GM23338 (cell line): ENCODE data around the gene SV2C. TPM values are rescaled to one million over a fixed set of nuclear protein-coding genes. Genes with fewer than 3 reads are reported as not detected.

Source experiments
- ATAC-seq: fragments of 200-7000 bp; cut with Tn5 transposase; 3 replicates; pipeline ENCODE4 v1.9.1; 2020
- DNase-seq: peaks from one replicate; pipeline ENCODE4 v3.0.0-alpha.2; 2015; ENCODE audit warnings: low spot score
- H2AFZ ChIP-seq: fragments of 200-600 bp; sonication (generic); 2 replicates; pipeline ENCODE4 v1.8.0; 2016; ENCODE audit warnings: antibody characterized with exemption, mild to moderate bottlenecking, moderate library complexity
- H3F3A ChIP-seq: fragments of 200-600 bp; sonication (generic); replicated peaks from 2 replicates; pipeline ENCODE4 v1.8.0; 2017; ENCODE audit warnings: antibody characterized with exemption, mixed run types, low read depth
- H3K27ac ChIP-seq: fragments of 200-600 bp; sonication (generic); 2 replicates; pipeline ENCODE4 v1.6.1; 2016; ENCODE audit warnings: low read depth
- H3K27me3 ChIP-seq: fragments of 200-600 bp; sonication (generic); 2 replicates; pipeline ENCODE4 v1.8.0; 2016; ENCODE audit warnings: mild to moderate bottlenecking, mixed run types, moderate library complexity; ENCODE audit not compliant: insufficient read depth
- H3K36me3 ChIP-seq: fragments of 200-600 bp; sonication (generic); 2 replicates; pipeline ENCODE4 v1.8.0; 2016; ENCODE audit warnings: mild to moderate bottlenecking; ENCODE audit not compliant: insufficient read depth
- H3K4me1 ChIP-seq: fragments of 200-600 bp; sonication (generic); 2 replicates; pipeline ENCODE4 v1.8.0; 2016; ENCODE audit warnings: mild to moderate bottlenecking, moderate library complexity; ENCODE audit not compliant: insufficient read depth
- H3K4me2 ChIP-seq: fragments of 200-600 bp; sonication (generic); 2 replicates; pipeline ENCODE4 v1.7.1; 2017; ENCODE audit warnings: mixed run types
- H3K4me3 ChIP-seq: fragments of 200-600 bp; sonication (generic); 2 replicates; pipeline ENCODE4 v1.6.1; 2016; ENCODE audit warnings: mixed run types
- H3K79me2 ChIP-seq: fragments of 200-600 bp; sonication (generic); replicated peaks from 2 replicates; pipeline ENCODE4 v1.8.0; 2017; ENCODE audit warnings: mild to moderate bottlenecking; ENCODE audit not compliant: insufficient read depth
- H3K9me2 ChIP-seq: fragments of 200-600 bp; sonication (generic); 2 replicates; pipeline ENCODE4 v1.8.0; 2017; ENCODE audit not compliant: insufficient read depth
- H4K20me1 ChIP-seq: fragments of 200-600 bp; sonication (generic); replicated peaks from 2 replicates; pipeline ENCODE4 v1.8.0; 2017; ENCODE audit warnings: mild to moderate bottlenecking; ENCODE audit not compliant: insufficient read depth
- H3K27ac Mint-ChIP-seq: 2 replicates; pipeline ENCODE4 v1.8.0; 2020; ENCODE audit warnings: inconsistent platforms, mild to moderate bottlenecking, moderate library complexity, mixed read lengths
- H3K27me3 Mint-ChIP-seq: 3 replicates; pipeline ENCODE4 v1.8.0; 2022; ENCODE audit warnings: low read depth, mild to moderate bottlenecking, moderate library complexity, mixed read lengths, inconsistent platforms; ENCODE audit not compliant: insufficient read depth, poor library complexity
- H3K36me3 Mint-ChIP-seq: 3 replicates; pipeline ENCODE4 v1.8.0; 2021; ENCODE audit warnings: low read depth, mild to moderate bottlenecking, inconsistent platforms, moderate library complexity, mixed read lengths
- H3K4me1 Mint-ChIP-seq: 3 replicates; pipeline ENCODE4 v1.8.0; 2020; ENCODE audit warnings: mild to moderate bottlenecking, inconsistent platforms, mixed read lengths
- H3K4me3 Mint-ChIP-seq: 3 replicates; pipeline ENCODE4 v1.8.0; 2021; ENCODE audit warnings: moderate library complexity, mild to moderate bottlenecking, inconsistent platforms, mixed read lengths
- H3K9me3 Mint-ChIP-seq: 3 replicates; pipeline ENCODE4 v1.8.0; 2020; ENCODE audit warnings: moderate library complexity, mild to moderate bottlenecking, inconsistent platforms, mixed read lengths
- CREB1 ChIP-seq: fragments of 250-450 bp; sonication (Bioruptor Pico); IDR thresholded peaks from 2 replicates; pipeline ENCODE4 v1.5.0; 2020; ENCODE audit warnings: low read depth, mild to moderate bottlenecking, moderate library complexity
- CTCF ChIP-seq, 2 experiments: fragments of 200-600 bp in 1 of 2; sonication (generic) in 1 of 2; conservative IDR thresholded peaks; 2 replicates each; pipeline versions ENCODE4 v1.5.1 to v1.6.1; 2016 to 2017; ENCODE audit warnings: antibody characterized with exemption in 2 of 2, low read depth in 2 of 2, mild to moderate bottlenecking in 2 of 2, moderate library complexity in 1 of 2
- EZH2 ChIP-seq: fragments of 200-600 bp; sonication (generic); IDR thresholded peaks from one replicate; pipeline ENCODE4 v1.8.0; 2017; ENCODE audit warnings: antibody characterized with exemption, mild to moderate bottlenecking, low read depth; ENCODE audit not compliant: unreplicated experiment
- EZH2phosphoT487 ChIP-seq: fragments of 200-600 bp; sonication (generic); IDR thresholded peaks from one replicate; pipeline ENCODE4 v1.8.1; 2018; ENCODE audit warnings: antibody characterized with exemption; ENCODE audit not compliant: unreplicated experiment
- JUNB ChIP-seq: IDR thresholded peaks from one replicate; pipeline ENCODE4 v1.6.1; 2016; ENCODE audit warnings: antibody characterized with exemption; ENCODE audit not compliant: unreplicated experiment
- NANOG ChIP-seq: IDR thresholded peaks from 2 replicates; pipeline ENCODE4 v1.6.1; 2016; ENCODE audit warnings: antibody characterized with exemption, borderline replicate concordance
- POLR2AphosphoS5 ChIP-seq: IDR thresholded peaks from 2 replicates; pipeline ENCODE4 v1.6.1; 2016; ENCODE audit warnings: antibody characterized with exemption, low read depth
- STAT1 ChIP-seq: IDR thresholded peaks from one replicate; pipeline ENCODE4 v1.6.1; 2016; ENCODE audit warnings: antibody characterized with exemption; ENCODE audit not compliant: unreplicated experiment
- ZNF114 ChIP-seq: fragments of 250-450 bp; sonication (Bioruptor Pico); IDR thresholded peaks from 2 replicates; pipeline ENCODE4 v1.5.0; 2020; ENCODE audit warnings: mild to moderate bottlenecking, moderate library complexity
- ZNF331 ChIP-seq: fragments of 250-450 bp; sonication (Bioruptor Pico); IDR thresholded peaks from 2 replicates; pipeline ENCODE4 v1.5.0; 2020; ENCODE audit warnings: low read depth, mild to moderate bottlenecking, moderate library complexity
- polyA plus RNA-seq: library from polyadenylated mRNA; unstranded; fragments of >200 nt; fragmentation: Nextera tagmentation; extraction: Ambion mirVana; gene quantifications from 2 replicates; pipeline ENCODE4 v1.2.1, GENCODE V29; 2016
- total RNA-seq: library from RNA; depleted of rRNA; stranded (reverse); fragments of >200 nt; shearing (Covaris generic); gene quantifications from 2 replicates; pipeline ENCODE4 v1.2.3, GENCODE V29; 2014
- TF ChIP-seq, protein P1 (sequence below): IDR thresholded peaks from 2 replicates; pipeline ENCODE4 v1.6.1; 2016; ENCODE audit warnings: antibody characterized with exemption
- TF ChIP-seq, protein P2 (sequence below): IDR thresholded peaks from one replicate; pipeline ENCODE4 v1.6.1; 2018; ENCODE audit warnings: antibody characterized with exemption; ENCODE audit not compliant: unreplicated experiment

SV2C gene
- total and polyA plus RNA-seq, 2 experiments from 2014 or later: 0.05 to 0.07 TPM

- H3K4me2 ChIP-seq: no peak overlapping the region
- H2AFZ ChIP-seq: peak overlapping the region; percentile 74
- no peak overlapping the region for H3K27ac Mint-ChIP-seq
- H3K4me3 Mint-ChIP-seq: no peak overlapping the region
- H3K27ac ChIP-seq: no peak overlapping the region
- no peaks in the 10 kb centered on the region for H3K9me2 ChIP-seq
- H3K79me2 ChIP-seq: no peaks in the 10 kb centered on the region
- H4K20me1 ChIP-seq: no peaks in the 10 kb centered on the region
- TF ChIP-seq POLR2AphosphoS5: no peak
- TF ChIP-seq CREB1: no peak
- TF ChIP-seq CTCF (conservative IDR thresholded peaks at IDR 0.05; ENCODE audit: low read depth in 2 of 2): no peak
- TF ChIP-seq EZH2phosphoT487: no peak
- peaks cover 9% of the 10 kb centered on the region; the same call in 2 of the 3 replicates for H3K4me1 Mint-ChIP-seq
- H3K4me3 ChIP-seq: no peak overlapping the region
- ATAC-seq (peak; percentile 42; the same call in 2 of the 3 replicates), DNase-seq (no peak)
- H3K4me1 ChIP-seq: no peaks in the 10 kb centered on the region
- H3K27me3 Mint-ChIP-seq: peaks cover 2% of the 10 kb centered on the region
- no peaks in the 10 kb centered on the region; the same call in 2 of the 3 replicates for H3K9me3 Mint-ChIP-seq
- no peaks in the 10 kb centered on the region; the same call in 1 of the 2 replicates for H3K36me3 ChIP-seq
- H3K27me3 ChIP-seq: no peaks in the 10 kb centered on the region
- H3K36me3 Mint-ChIP-seq: no peaks in the 10 kb centered on the region; the same call in 2 of the 3 replicates
- H3F3A ChIP-seq: no peaks in the 10 kb centered on the region
Measured at GRCh38 chr5:76380346-76381066, 297.3 kb downstream of the SV2C start.

DNA sequence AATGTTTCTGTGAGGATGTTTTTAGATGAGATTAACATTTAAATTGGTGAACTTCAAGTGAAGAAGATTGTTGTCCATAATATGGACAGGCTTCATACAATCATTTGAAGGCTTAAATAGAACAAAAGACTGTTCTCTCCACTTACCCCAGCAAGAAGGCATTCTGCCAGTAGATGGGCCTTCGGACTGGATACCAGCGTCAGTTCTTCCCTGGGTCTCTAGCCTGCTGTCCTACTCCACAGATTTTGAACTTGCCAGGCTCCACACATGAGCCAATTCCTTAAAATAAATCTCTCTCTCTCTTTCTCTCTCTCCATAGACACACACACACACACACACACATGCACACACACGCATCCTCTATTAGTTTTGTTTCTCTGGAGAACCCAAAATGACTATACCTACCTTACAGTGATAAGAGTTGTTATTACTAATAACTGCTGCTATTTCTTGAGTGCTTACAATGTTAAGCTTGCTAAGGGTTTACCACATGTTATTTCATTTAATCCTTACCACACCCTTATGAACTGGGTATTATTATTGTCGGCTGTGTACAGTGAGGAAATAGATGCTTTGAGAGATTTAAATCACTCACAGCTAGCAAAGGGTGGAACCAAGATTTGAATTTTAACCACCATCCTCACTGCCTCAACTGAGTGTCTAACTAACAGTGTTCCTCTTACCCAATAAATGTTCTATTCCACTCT, 300.1 kb downstream of the SV2C start:
- Histone ChIP-seq H3F3A (no peaks in the 10 kb centered on the region), H3K4me2 (no peak overlapping the region), H2AFZ (no peak overlapping the region), H3K36me3 (no peaks in the 10 kb centered on the region; the same call in 1 of the 2 replicates), H4K20me1 (no peaks in the 10 kb centered on the region), H3K27me3 (no peaks in the 10 kb centered on the region), H3K9me2 (no peaks in the 10 kb centered on the region), H3K27ac (no peak overlapping the region), H3K4me3 (no peak overlapping the region), H3K4me1 (0 out of 2 replicates have a peak, but pooled peaks cover 2% of the 10 kb centered on the region), H3K79me2 (no peaks in the 10 kb centered on the region)
- DNase-seq (no peak), ATAC-seq (no peak)
- no peak overlapping the region for H3K27ac Mint-ChIP-seq
- no peaks in the 10 kb centered on the region; the same call in 2 of the 3 replicates for H3K9me3 Mint-ChIP-seq
- H3K4me1 Mint-ChIP-seq: peaks cover 11% of the 10 kb centered on the region; the same call in 2 of the 3 replicates
- H3K36me3 Mint-ChIP-seq: no peaks in the 10 kb centered on the region; the same call in 2 of the 3 replicates
- H3K4me3 Mint-ChIP-seq: no peak overlapping the region
- H3K27me3 Mint-ChIP-seq: no peaks in the 10 kb centered on the region
- TF ChIP-seq POLR2AphosphoS5 (no peak), JUNB (no peak), NANOG (no peak), CTCF (conservative IDR thresholded peaks at IDR 0.05; ENCODE audit: low read depth in 2 of 2) (no peak), ZNF114 (CRISPR knock-in tag) (no peak), CREB1 (no peak), EZH2 (no peak), STAT1 (no peak), EZH2phosphoT487 (no peak), ZNF331 (no peak)
- TF ChIP-seq, protein P1, sequence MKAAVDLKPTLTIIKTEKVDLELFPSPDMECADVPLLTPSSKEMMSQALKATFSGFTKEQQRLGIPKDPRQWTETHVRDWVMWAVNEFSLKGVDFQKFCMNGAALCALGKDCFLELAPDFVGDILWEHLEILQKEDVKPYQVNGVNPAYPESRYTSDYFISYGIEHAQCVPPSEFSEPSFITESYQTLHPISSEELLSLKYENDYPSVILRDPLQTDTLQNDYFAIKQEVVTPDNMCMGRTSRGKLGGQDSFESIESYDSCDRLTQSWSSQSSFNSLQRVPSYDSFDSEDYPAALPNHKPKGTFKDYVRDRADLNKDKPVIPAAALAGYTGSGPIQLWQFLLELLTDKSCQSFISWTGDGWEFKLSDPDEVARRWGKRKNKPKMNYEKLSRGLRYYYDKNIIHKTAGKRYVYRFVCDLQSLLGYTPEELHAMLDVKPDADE: no peak
- TF ChIP-seq, protein P2, sequence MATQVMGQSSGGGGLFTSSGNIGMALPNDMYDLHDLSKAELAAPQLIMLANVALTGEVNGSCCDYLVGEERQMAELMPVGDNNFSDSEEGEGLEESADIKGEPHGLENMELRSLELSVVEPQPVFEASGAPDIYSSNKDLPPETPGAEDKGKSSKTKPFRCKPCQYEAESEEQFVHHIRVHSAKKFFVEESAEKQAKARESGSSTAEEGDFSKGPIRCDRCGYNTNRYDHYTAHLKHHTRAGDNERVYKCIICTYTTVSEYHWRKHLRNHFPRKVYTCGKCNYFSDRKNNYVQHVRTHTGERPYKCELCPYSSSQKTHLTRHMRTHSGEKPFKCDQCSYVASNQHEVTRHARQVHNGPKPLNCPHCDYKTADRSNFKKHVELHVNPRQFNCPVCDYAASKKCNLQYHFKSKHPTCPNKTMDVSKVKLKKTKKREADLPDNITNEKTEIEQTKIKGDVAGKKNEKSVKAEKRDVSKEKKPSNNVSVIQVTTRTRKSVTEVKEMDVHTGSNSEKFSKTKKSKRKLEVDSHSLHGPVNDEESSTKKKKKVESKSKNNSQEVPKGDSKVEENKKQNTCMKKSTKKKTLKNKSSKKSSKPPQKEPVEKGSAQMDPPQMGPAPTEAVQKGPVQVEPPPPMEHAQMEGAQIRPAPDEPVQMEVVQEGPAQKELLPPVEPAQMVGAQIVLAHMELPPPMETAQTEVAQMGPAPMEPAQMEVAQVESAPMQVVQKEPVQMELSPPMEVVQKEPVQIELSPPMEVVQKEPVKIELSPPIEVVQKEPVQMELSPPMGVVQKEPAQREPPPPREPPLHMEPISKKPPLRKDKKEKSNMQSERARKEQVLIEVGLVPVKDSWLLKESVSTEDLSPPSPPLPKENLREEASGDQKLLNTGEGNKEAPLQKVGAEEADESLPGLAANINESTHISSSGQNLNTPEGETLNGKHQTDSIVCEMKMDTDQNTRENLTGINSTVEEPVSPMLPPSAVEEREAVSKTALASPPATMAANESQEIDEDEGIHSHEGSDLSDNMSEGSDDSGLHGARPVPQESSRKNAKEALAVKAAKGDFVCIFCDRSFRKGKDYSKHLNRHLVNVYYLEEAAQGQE: no peak
